ENCODE data around the gene PTPRD.

The PTPRD gene

DNA sequence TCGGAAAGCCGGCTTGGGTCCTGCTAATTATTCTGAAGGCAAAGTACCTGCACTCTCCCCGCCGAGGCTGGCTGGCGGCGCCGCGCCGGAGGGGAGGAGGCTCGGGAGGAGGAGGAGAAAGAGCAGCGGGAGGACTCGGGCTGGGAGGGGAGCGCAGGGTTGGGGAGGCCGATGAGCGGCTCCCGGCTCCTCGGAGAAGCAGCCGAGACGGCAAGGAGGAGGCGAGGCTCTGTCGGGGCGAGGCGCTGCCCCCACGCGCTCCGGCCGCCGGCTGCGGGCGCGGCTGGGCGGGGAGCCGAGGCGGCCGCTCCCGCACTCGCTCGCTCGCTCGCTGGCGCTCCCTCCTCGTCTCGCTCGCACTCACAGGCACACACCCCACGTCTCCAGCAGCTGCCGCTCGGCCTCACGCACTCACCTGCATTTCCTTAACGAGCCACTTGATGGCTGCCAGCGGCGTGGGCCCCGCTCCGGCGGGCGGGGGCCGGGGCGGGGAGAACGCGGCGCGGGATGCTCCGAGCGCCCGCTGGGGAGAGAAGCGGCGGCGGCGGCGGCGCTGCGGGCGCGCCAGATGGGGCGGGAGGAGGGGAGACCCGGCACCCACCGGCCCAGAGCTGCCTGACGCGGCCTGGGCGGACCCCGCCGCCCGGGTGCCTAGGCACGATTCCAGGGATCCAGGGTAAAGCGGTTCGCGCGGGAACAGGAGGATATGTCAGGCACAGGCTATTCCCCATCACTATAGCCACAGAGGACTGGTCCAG lies at the start of gene PTPRD:
Gene PTPRD, minus strand, starts transcription at position 362 of the 758 bp plus-strand sequence.
- peak; percentile 93 for DNase-seq

DNA sequence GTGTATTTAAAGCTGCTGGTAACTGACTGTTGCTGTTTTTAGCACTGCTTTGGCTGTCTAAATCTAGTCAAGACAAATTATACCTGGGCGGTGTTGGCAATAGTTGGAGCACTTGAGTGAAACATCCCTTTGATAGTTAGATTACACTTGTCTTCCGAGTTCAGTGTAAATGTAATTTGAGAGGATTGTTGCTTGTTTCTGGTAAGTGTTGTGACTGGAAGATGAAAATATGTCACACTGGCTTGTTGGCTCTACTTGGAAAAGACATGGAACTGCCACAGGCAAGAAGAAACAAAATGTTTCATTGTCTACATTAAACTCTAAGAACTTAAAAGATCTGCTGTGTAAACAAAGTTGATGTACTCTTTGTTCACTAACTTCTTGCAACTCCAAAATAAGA lies 49.2 kb upstream of the PTPRD start:
- DNase-seq = no peak

DNA sequence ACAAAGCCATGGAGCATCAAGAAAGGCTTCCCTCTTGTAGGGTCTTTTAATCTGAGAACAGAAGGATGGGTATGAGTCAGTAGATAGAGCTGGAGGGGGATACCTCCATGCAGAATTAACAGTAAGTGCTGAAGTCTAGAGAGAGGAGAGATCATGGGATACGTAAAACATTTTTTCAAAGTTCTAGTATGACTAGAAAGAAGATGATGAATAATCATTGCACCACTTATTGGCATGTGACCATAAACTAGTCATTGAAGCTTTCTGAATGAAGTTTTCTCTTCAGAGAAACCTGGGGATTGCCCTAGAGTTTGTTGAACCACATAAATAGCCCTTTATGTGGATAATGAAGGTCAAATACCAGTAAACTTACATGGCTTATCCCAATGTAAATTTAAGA lies 48.6 kb upstream of the PTPRD start:
- DNase-seq = no peak

DNA sequence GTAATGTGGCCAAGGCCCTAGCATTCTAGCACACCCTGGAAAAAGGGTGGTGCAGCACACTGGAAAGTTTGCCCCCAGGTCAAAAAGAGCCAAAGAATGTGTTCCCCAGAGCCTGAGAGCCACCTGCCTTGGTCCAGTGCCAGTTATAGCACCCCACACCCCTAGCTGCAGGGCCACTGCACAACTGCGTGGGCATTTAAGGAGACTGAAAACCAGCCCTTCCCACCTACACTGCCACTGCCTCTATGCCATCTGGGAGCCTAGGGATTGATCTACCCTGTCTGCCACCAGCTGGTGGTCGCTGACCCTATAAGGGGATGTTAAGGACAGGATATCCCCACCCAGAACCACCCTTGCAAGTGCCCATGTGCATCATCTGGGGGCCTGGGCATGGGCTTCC lies 38.2 kb upstream of the PTPRD start:
- DNase-seq = no peak

DNA sequence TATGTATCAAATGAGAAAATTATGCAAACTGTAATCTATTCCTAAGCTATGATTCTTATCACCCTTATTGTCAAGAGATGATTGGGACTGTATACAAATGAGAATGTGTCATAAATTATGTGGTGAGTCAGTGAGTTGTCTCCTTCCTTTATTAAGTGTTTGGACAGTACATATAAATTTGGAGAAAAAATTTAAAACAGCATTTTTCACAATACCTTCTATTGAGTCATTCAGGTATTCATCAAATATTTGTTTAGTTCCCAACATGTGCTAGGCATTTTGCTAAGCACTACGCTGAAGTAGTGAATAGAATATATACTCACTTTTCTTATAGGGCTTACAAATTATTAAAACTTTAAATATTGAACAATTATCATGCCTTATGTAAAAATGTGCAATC lies 36.3 kb upstream of the PTPRD start:
- DNase-seq = peak; percentile 68

- no peak for DNase-seq
Observed at GRCh38 chr9:10633785-10634184, 21.0 kb upstream of the PTPRD start.

DNA sequence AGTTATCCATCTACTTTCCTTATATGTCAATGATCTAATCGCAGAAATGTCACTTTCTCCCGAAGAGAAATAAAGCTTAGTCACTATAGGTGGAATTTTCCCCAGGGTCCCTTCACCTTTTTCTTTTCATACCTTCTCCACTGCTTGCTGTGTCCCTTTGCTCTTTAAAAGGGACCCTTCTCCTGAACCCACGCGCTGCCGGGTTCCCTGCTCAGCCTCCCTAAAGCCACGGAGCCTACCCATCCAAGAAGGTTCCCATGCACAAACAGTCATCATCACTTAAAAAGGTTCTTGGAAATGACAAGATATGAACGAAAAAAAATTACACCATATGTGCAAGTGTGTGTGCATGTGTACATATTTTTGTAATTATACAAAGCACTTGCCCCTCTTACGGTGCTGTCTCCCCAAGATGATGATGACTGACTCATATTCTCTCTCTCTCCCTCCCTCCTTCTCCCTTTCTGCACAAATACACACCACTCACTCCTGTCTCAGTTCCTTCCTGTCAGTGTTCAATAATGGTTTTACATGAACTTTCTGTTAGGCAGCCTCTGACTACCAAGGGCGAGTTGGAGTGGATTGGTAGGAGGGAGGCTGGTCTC lies 1.5 kb upstream of the PTPRD start:
- peak; percentile 43 for DNase-seq

DNA sequence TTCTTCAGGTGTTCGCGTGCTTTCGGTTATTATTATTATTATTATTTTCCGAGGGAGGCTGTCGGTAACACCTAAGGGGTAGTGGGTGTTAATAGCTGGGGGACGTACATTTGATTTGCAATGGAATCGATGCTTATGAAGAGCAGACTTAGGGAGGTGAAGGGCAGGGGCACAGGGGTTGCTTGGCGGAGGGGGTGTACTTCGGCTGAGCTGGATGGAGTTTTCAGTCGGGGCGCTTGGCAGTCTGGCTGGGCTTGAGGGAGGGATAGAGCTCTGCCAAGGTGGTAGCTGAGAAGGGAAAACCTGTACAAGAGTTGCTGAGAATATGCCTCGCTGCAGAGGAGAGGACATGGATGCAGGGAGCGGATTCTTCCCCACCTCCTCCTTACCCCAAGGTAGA lies 617 bp upstream of the PTPRD start:
- DNase-seq = peak; percentile 69

- DNase-seq = no peak
Observed at GRCh38 chr9:10605388-10605787, 7.4 kb downstream of the PTPRD start.

GRCh38 chr9:10604927-10605326 lies 7.9 kb downstream of the PTPRD start:
- no peak for DNase-seq

- DNase-seq = no peak
Observed at GRCh38 chr9:10597801-10598200, 15.0 kb downstream of the PTPRD start.

DNA sequence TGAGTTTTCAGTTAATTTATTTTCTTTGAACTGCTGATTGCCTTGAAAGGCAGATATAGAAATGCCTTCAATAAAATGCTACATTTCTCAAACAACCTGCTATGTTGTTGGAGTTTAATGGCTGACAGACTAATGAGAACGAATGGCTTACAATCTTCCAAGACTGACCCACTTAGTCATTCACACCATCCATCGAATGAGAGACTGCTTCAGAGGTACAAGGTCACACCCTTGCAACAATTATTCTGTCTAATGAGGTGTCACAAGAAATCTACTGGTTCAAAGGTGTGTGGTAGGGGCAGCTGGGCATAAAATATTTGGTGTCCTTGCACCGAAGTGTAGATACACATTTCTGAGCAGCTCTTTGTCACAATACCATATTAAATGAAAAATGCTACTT lies 18.3 kb downstream of the PTPRD start:
- no peak for DNase-seq

DNA sequence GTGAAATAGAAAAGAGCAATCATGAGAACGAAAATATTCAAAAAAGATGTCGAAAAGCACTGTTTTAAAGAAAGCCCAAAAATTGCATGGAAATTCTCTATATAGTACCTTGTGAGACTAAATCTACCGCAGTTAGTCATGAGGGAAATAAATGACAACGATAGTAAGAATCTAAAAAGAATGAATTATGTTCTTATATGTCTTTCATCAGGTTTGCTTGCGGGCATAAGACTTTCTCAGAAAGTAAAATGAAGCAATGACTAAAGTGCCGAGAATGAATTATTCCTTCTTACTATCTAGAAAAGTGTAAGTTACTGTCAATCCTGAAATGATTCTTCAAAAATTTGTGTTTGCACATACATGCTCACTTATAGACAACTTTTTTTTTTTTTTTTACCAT lies 26.4 kb downstream of the PTPRD start:
- no peak for DNase-seq

DNA sequence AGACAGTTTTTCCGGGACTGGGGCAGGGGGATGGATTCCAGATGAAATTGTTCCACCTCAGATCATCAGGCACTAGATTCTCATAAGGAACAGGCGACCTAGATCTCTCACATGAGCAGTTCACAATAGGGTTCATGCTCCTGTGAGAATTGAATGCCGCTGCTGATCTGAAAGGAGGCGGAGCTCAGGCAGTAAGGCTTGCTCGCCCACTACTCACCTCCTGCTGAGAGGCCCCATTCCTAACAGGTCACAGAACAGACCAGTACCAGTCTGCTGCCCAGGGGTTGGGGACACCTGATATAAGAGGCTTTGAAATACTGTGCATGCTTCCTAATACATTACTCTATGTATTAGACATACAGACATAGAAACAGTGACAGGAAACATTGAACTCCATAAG lies 41.1 kb downstream of the PTPRD start:
- DNase-seq = no peak

- no peak for DNase-seq
Observed at GRCh38 chr9:10566848-10567247, 46.0 kb downstream of the PTPRD start.

DNA sequence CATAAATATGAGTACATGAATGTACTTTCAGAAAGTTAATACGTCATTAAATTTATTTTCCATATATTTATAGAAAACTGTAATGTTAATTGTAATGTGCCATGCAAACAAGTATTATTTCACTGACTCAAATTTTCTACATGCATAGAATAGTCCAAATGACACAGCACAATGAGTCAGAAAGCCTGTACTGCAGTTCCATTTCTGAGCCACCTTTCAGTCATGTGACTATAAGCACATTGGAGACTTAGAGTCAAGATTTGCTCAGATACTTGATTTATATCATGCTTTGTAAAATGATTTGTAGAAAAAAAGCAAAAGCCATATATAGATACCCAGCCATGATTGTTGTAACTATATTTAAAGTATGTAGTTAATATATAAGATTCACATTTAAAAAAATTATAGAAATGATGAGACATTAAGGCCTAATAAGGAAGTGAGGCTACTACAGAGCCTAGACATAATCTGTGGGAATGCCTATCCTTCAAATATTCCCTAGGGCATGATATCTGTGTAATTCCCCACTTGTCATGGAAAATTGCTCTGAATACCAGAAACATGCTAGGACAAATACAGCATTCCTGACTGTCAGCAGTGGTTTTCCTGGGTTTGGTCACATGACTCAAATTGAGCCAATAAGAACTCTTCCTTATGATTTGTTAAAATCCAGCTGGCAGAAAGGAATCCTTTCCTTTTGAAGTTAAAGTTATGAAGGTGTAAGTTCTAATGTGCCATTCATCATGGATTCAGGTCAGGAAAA lies 50.0 kb downstream of the PTPRD start:
- no peak for DNase-seq

DNA sequence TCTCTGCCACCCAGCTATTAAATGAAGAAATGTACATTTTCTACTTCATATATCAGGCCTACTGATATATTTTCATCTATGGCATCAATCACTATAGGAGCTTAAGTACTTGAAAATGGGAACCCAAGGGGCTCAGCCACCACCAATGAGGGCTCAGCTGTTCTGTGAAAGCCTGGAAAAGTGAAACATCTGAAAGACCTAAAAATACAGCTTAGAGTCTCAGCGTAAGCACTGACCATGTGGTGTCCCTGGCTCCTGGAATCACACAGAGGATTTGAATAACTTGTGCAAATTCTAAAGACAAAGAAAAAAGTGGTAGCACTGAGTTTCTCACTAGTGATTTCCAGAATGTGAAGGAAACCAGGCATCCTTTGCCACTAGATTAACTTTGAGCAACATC lies 64.5 kb downstream of the PTPRD start:
- no peak for DNase-seq

- DNase-seq = no peak
Observed at GRCh38 chr9:10538073-10538472, 74.7 kb downstream of the PTPRD start.

DNA sequence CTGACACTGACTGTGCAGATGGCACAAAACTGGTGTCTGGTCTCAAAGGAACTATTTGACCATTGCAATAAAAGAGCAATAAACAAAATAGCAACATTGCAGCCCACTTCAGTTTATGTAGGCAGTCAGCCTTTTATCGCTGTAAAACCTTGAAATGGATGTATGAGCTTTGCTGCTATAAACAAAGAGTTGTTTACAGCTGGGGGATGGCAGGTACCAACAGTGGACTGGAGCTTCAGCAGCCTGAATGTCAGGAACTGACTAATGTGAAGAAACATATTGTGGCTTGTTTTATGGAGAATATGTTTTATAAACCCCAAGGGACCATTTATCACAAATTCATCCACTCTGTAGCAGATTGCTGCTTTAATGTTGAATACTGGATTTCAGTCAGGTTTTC lies 78.0 kb downstream of the PTPRD start:
- no peak for DNase-seq

DNA sequence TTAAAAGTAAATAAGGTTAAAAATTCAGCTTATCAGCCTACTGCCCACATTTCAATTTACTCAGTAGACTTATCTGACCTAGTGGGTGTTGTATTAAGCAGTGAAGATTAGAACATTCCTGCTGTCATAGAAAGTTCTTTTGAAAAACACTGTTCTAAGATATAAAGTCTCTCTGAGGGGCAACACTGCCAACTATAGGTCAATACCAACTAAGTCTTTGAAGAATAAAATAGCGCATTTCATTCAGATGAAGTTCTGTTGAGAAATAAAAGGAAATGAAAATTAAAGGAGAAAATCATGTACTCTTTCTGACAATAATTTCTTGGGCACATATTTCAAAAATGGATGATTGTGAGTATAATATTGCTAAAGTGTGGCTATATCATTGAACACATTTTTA lies 86.8 kb downstream of the PTPRD start:
- DNase-seq = no peak

DNA sequence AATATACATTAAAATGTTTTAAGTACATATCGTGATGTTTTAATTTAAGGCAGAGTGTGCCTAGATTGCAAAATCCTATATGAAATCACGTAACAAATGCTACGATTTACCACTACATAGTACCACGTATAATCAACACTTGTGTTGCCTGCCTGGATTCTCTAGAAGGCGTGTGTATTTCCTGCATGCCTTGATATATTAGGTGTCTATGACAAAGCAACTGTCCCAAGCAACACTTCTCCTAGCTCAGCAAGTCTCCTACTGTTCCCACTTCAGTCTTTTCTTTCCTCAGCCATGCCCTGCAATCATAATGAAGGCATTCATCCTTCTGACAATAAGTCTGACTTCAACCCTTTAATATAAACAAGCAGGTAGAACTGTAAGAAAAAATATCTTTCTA lies 89.6 kb downstream of the PTPRD start:
- no peak for DNase-seq

- DNase-seq = no peak
Observed at GRCh38 chr9:10512144-10512543, 100.7 kb downstream of the PTPRD start.

DNA sequence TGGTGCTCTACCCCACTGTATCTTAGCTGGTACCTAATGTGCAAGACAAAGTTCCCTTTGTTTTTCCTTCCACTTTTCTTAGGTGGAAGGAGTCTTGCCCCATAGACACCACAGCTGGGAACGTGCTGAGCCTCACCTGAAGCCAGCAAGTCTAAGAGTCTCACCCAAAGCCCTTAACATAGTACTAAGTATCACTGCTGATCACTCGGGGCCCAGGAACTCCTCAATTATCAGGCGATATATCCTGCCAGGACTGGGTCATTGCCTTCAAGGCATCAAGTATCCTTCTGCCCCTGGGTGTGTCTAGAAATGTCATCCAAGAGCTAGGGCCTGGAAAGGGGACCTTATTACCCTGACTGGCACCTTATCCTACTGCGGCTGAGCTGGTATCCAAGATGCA lies 123.9 kb downstream of the PTPRD start:
- DNase-seq = no peak

DNA sequence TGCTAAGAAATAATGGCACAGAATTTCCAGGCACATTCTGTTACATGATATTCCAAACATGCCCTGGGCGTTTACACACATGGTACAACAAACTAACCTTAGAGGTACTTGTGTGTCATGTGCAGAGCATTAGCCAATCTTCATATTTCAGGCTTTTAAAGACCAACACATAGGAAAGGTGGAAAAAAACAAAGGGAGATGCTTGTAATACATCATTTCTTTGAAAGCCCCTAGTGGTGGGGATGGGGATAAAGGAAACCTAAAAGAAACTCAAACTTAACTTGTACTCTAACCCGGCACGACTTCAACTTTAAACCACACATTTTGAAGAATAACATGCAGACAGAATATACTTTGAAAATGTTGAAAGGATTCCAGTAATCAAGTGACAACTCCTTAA lies 133.6 kb downstream of the PTPRD start:
- no peak for DNase-seq
